ENCODE results near the gene CDC42EP5. TPM values are rescaled to one million over a fixed set of nuclear protein-coding genes. Genes with fewer than 3 reads are reported as not detected.

CDC42EP5 gene
- total RNA-seq, 1 donor from 2014 or later, result not detected

DNA sequence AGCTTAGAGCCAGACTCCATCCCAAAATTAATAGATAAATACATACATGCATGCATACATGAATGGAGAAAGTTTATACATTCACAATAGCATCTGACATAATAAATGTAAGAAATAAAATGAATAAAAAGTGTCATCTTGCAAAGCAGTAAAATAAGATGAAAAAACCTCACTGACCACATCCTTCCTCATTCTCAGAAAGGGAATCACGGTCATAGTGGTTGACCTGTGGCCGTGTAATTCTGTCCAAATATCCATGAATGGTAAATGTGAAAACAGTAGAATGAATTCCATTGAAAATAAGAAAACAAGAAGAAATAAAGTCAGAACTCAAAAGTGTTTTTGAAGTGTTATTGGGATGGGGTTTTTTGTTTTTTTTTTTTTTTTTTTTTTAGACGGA lies 9.8 kb upstream of the CDC42EP5 start:
- no peak overlapping the region for H3K27ac Mint-ChIP-seq (ENCODE audit: unreplicated experiment)
- H3K27me3 Mint-ChIP-seq (ENCODE audit: unreplicated experiment), result peaks cover 2% of the 10 kb centered on the region
- TF ChIP-seq, protein P1, sequence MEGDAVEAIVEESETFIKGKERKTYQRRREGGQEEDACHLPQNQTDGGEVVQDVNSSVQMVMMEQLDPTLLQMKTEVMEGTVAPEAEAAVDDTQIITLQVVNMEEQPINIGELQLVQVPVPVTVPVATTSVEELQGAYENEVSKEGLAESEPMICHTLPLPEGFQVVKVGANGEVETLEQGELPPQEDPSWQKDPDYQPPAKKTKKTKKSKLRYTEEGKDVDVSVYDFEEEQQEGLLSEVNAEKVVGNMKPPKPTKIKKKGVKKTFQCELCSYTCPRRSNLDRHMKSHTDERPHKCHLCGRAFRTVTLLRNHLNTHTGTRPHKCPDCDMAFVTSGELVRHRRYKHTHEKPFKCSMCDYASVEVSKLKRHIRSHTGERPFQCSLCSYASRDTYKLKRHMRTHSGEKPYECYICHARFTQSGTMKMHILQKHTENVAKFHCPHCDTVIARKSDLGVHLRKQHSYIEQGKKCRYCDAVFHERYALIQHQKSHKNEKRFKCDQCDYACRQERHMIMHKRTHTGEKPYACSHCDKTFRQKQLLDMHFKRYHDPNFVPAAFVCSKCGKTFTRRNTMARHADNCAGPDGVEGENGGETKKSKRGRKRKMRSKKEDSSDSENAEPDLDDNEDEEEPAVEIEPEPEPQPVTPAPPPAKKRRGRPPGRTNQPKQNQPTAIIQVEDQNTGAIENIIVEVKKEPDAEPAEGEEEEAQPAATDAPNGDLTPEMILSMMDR (IDR thresholded peaks at IDR 0.05; ENCODE audit: partially characterized antibody, unreplicated experiment), result no peak
- H3K4me1 Mint-ChIP-seq (ENCODE audit: low read depth, unreplicated experiment), result no peaks in the 10 kb centered on the region
- no peak for DNase-seq
- no peaks in the 10 kb centered on the region for H3K36me3 Mint-ChIP-seq (ENCODE audit: unreplicated experiment)
- H3K9me3 Mint-ChIP-seq (ENCODE audit: unreplicated experiment), result no peaks in the 10 kb centered on the region
- H3K4me3 Mint-ChIP-seq (ENCODE audit: unreplicated experiment), result no peak overlapping the region

DNA sequence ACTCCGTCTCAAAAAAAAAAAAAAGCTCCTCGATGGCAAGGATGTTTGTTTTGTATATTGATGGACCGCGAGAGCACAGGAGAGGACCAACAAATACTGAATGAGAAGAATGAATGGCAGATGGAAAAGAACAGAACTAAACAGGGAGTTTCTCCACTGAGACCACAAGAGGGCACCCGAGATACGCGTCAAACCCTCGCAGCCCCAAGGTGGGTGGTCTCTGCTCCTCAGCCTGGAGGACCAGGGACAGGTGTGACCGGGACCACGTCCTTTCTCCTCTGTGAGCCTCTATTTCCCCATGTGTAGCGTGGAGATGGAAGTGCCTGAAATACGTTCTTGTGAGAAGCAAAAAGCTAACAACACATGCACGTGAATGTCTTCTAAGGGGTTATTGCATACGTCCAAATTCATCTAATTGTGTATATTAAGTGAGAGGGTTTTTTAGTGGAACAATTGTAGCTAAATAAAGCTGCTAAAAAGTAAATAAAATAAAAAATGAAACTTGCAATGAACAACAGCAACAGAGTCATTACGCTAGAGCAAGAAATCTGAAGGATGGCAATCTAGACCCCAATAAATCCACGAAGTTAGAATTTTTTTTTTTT lies 8.3 kb upstream of the CDC42EP5 start:
- H3K4me3 Mint-ChIP-seq (ENCODE audit: unreplicated experiment), result no peak overlapping the region
- no peak overlapping the region for H3K27ac Mint-ChIP-seq (ENCODE audit: unreplicated experiment)
- TF ChIP-seq, protein P1 (IDR thresholded peaks at IDR 0.05; ENCODE audit: partially characterized antibody, unreplicated experiment), result peak; percentile 70
- peak; percentile 72 for DNase-seq
- no peaks in the 10 kb centered on the region for H3K4me1 Mint-ChIP-seq (ENCODE audit: low read depth, unreplicated experiment)
- no peaks in the 10 kb centered on the region for H3K36me3 Mint-ChIP-seq (ENCODE audit: unreplicated experiment)
- H3K9me3 Mint-ChIP-seq (ENCODE audit: unreplicated experiment), result no peaks in the 10 kb centered on the region
- peaks cover 2% of the 10 kb centered on the region for H3K27me3 Mint-ChIP-seq (ENCODE audit: unreplicated experiment)

DNA sequence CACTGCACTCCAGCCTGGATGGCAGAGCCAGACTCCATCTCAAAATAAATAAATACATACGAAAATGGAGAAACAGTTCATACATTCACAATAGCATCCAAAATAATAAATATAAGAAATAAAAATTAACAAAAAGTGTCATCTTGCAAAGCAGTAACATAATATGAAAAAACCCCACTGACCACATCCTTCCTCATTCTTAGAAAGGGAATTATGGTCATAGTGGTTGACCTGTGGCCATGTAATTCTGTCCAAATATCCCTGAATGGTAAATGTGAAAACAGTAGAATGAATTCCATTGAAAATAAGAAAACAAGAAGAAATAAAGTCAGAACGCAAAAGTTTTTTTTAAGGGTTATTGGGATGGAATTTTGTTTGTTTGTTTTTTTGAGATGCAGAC lies 7.0 kb upstream of the CDC42EP5 start:
- no peak for DNase-seq
- Mint-ChIP-seq H3K9me3 (ENCODE audit: unreplicated experiment) (no peaks in the 10 kb centered on the region), H3K4me1 (ENCODE audit: low read depth, unreplicated experiment) (no peaks in the 10 kb centered on the region), H3K4me3 (ENCODE audit: unreplicated experiment) (no peak overlapping the region), H3K27me3 (ENCODE audit: unreplicated experiment) (peaks cover under 1% of the 10 kb centered on the region), H3K27ac (ENCODE audit: unreplicated experiment) (no peak overlapping the region), H3K36me3 (ENCODE audit: unreplicated experiment) (no peaks in the 10 kb centered on the region)
- TF ChIP-seq, protein P1 (IDR thresholded peaks at IDR 0.05; ENCODE audit: partially characterized antibody, unreplicated experiment), result no peak

DNA sequence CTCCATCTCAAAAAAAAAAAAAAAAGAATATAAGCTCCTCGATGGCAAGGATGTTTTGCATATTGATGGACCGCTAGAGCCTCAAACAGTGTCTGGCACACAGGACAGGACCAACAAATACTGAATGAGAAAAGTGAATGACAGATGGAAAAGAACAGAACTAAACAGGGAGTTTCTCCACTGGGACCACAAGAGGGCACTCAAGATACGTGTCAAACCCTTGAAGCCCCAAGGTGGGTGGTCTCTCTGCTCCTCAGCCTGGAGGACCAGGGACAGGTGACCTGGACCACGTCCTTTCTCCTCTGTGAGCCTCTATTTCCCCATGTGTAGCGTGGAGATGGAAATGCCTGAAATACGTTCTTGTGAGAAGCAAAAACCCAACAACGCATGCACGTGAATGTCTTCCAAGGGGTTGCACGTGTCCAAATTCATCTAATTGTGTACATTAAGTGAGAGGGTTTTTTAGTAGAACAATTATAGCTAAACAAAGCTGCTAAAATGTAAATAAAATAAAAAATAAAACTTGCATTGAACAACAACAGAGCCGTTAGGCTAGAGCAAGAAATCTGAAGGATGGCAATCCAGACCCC lies 5.7 kb upstream of the CDC42EP5 start:
- H3K4me3 Mint-ChIP-seq (ENCODE audit: unreplicated experiment), result no peak overlapping the region

DNA sequence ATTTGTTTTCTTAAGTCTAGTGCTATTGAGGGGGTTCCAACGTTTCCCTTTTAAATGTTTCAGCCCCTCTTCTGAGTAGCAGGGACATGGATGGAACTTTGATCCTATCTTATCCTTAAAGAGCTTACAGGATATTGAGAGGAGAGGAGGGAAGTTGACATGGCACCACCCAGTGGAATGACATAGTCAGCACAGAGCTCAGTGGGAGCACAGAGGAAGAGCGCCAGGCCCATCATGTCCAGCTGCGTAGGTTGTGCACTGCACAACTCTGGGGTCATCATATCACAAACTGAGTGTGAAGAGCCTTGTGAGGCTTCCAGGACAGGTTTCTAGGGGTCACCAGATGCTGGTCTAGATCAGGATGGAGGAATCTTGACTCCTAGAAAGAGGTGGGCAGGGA lies 4.6 kb upstream of the CDC42EP5 start:
- H3K4me3 Mint-ChIP-seq (ENCODE audit: unreplicated experiment), result no peak overlapping the region
- no peaks in the 10 kb centered on the region for H3K4me1 Mint-ChIP-seq (ENCODE audit: low read depth, unreplicated experiment)
- no peaks in the 10 kb centered on the region for H3K36me3 Mint-ChIP-seq (ENCODE audit: unreplicated experiment)
- peaks cover 8% of the 10 kb centered on the region for H3K27me3 Mint-ChIP-seq (ENCODE audit: unreplicated experiment)
- TF ChIP-seq, protein P1 (IDR thresholded peaks at IDR 0.05; ENCODE audit: partially characterized antibody, unreplicated experiment), result no peak
- H3K27ac Mint-ChIP-seq (ENCODE audit: unreplicated experiment), result no peak overlapping the region
- H3K9me3 Mint-ChIP-seq (ENCODE audit: unreplicated experiment), result no peaks in the 10 kb centered on the region
- no peak for DNase-seq

More for the DNA sequence above, 5.7 kb upstream of the CDC42EP5 start:
- Mint-ChIP-seq H3K27me3 (ENCODE audit: unreplicated experiment) (peaks cover 5% of the 10 kb centered on the region), H3K36me3 (ENCODE audit: unreplicated experiment) (no peaks in the 10 kb centered on the region), H3K27ac (ENCODE audit: unreplicated experiment) (no peak overlapping the region), H3K9me3 (ENCODE audit: unreplicated experiment) (no peaks in the 10 kb centered on the region), H3K4me1 (ENCODE audit: low read depth, unreplicated experiment) (no peaks in the 10 kb centered on the region)
- peak; percentile 44 for DNase-seq
- TF ChIP-seq, protein P1 (IDR thresholded peaks at IDR 0.05; ENCODE audit: partially characterized antibody, unreplicated experiment), result peak; percentile 70
